Tibial nerve (tissue), 4 donors: ENCODE measurements around the gene FGD6. TPM values are rescaled to one million over a fixed set of nuclear protein-coding genes. Genes with fewer than 3 reads are reported as not detected.
A peak's percentile ranks its signal among the peaks of the same experiment; 100 is the strongest.
"Not testable (repeated sequence)": the region's sequence is repeated elsewhere in the genome, so short reads cannot be mapped to it uniquely, and the experiment has no call there.

ENCODE experiments used
- DNase-seq, 2 donors: peaks; one replicate each; pipeline ENCODE4 v3.0.0-alpha.2; 2019; ENCODE audit warnings: low spot score in 2 of 2
- H3K27ac ChIP-seq, 4 donors: fragments of 200-600 bp; sonication (generic) in 3 of 4; one replicate each; pipeline ENCODE4 v1.5.1; 2017 to 2019; ENCODE audit warnings: mild to moderate bottlenecking in 1 of 4
- H3K27me3 ChIP-seq, 2 donors: fragments of 200-600 bp; sonication (generic) in 1 of 2; one replicate each; pipeline versions ENCODE4 v1.5.1 to v1.6.0; 2017 to 2019
- H3K36me3 ChIP-seq, 3 donors: fragments of 200-600 bp; sonication (generic); one replicate each; pipeline ENCODE4 v1.5.1; 2018 to 2019
- H3K4me1 ChIP-seq, 4 donors: fragments of 200-600 bp; sonication (generic) in 3 of 4; one replicate each; pipeline ENCODE4 v1.5.1; 2017 to 2019
- H3K4me3 ChIP-seq, 4 donors: fragments of 200-600 bp; sonication (generic) in 3 of 4; one replicate each; pipeline ENCODE4 v1.5.1; 2017 to 2019; ENCODE audit warnings: mild to moderate bottlenecking in 1 of 4, moderate library complexity in 1 of 4
- H3K9me3 ChIP-seq, 4 donors: fragments of 200-600 bp; sonication (generic) in 3 of 4; one replicate each; pipeline ENCODE4 v1.5.1; 2017 to 2019
- CTCF ChIP-seq, 5 experiments: fragments of 200-600 bp in 3 of 5; fragments of 450-650 bp in 2 of 5; sonication (generic) in 3 of 5; IDR thresholded peaks; one replicate each; pipeline ENCODE4 v1.5.1; 2016 to 2019; ENCODE audit warnings: antibody characterized with exemption in 5 of 5, mild to moderate bottlenecking in 3 of 5, moderate library complexity in 2 of 5
- EP300 ChIP-seq, 2 donors: sonication (generic); formaldehyde crosslinking; IDR thresholded peaks; one replicate each; pipeline ENCODE4 v1.6.1; 2017; ENCODE audit warnings: antibody characterized with exemption in 2 of 2, mild to moderate bottlenecking in 1 of 2
- POLR2A ChIP-seq, 2 donors: fragments of 450-650 bp; IDR thresholded peaks; one replicate each; pipeline ENCODE4 v1.6.1; 2017; ENCODE audit warnings: antibody characterized with exemption in 2 of 2, mild to moderate bottlenecking in 2 of 2, moderate library complexity in 2 of 2
- WGBS, 2 donors: methylation state at CpG; one replicate each; pipeline ENCODE4 v1.1.5; 2018; 5-methylcytosine and 5-hydroxymethylcytosine counted together
- total RNA-seq, 4 donors: library from RNA; depleted of rRNA; stranded (reverse); fragments of >200 nt; gene quantifications; one replicate each; pipeline ENCODE4 v1.1.0, GENCODE V29; 2016

FGD6 gene
- total RNA-seq, 4 donors from 2014 or later: 9.2 to 13.4 (median 11.7) TPM

- 83% methylated on average over 11 of the region's 11 CpGs for WGBS, 2 donors
- H3K9me3 ChIP-seq: no peaks in the 10 kb centered on the region
- no peak overlapping the region for H3K4me3 ChIP-seq
- H3K27me3 ChIP-seq: no peaks in the 10 kb centered on the region
- DNase-seq: no peak
- peaks cover 0 to 23% (median 0%) of the 10 kb centered on the region in 4 donors for H3K4me1 ChIP-seq
- no peak overlapping the region for H3K27ac ChIP-seq
- peaks cover 0 to 39% (median 0%) of the 10 kb centered on the region in 3 donors for H3K36me3 ChIP-seq
- TF ChIP-seq CTCF (IDR thresholded peaks at IDR 0.05): no peak
- no peak for TF ChIP-seq EP300 (IDR thresholded peaks at IDR 0.05)
- no peak for TF ChIP-seq POLR2A (IDR thresholded peaks at IDR 0.05)
These were observed 116.7 kb downstream of the FGD6 start for GRCh38 chr12:95100264-95101190.

DNA sequence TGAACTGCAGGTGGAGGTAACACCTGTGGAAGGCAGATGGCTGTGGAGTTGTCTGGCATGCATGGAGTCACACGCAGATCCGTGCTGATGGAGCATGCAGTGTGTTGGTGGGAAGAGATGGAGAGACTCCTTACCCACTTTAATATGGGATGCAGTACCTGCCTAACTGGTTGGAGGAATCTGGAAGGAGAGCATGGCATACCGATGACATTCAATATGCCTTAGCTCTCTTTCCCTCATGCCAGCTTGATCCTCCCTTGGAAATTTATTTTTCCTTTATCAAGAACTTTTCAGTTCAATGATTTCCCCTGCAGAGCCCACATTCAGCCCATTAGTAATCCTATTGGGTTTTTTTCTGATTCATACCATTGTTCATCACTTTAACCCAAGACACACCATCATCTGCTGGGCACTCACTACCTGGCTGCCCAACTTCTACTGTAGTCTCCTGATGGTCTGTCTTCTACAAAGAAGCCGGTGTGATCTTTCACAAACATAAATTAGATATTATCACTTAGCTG is 117.9 kb downstream of the FGD6 start:
- Histone ChIP-seq H3K4me3 (no peak overlapping the region), H3K36me3 (peaks cover 0 to 27% (median 0%) of the 10 kb centered on the region in 3 donors), H3K27me3 (no peaks in the 10 kb centered on the region), H3K9me3 (no peaks in the 10 kb centered on the region), H3K4me1 (peaks cover 0 to 23% (median 0%) of the 10 kb centered on the region in 4 donors), H3K27ac (no peak overlapping the region)
- TF ChIP-seq POLR2A (IDR thresholded peaks at IDR 0.05): no peak
- no peak for TF ChIP-seq EP300 (IDR thresholded peaks at IDR 0.05)
- no peak for TF ChIP-seq CTCF (IDR thresholded peaks at IDR 0.05)
- no peak for DNase-seq
- 96 to 98% methylated on average over 4 of the region's 4 CpGs for WGBS, 2 donors

- no peak overlapping the region for H3K4me3 ChIP-seq
- no peaks in the 10 kb centered on the region for H3K9me3 ChIP-seq
- peak in 1 of 2 donors; percentile 57 for DNase-seq
- TF ChIP-seq CTCF (IDR thresholded peaks at IDR 0.05) (no peak), EP300 (IDR thresholded peaks at IDR 0.05) (peak in 1 of 2 donors; percentile 42), POLR2A (IDR thresholded peaks at IDR 0.05) (no peak)
- WGBS, 2 donors: 36 to 43% methylated on average over 3 of the region's 3 CpGs
- peaks cover 0 to 23% (median 0%) of the 10 kb centered on the region in 4 donors for H3K4me1 ChIP-seq
- H3K27ac ChIP-seq: peak overlapping the region in 2 of 4 donors; percentile 26 to 52
- no peaks in the 10 kb centered on the region for H3K27me3 ChIP-seq
- peaks cover 0 to 23% (median 0%) of the 10 kb centered on the region in 3 donors for H3K36me3 ChIP-seq
These were observed 120.4 kb downstream of the FGD6 start for GRCh38 chr12:95096852-95097251.

- H3K4me1 ChIP-seq: peaks cover 0 to 23% (median 0%) of the 10 kb centered on the region in 4 donors
- H3K36me3 ChIP-seq: peaks cover 0 to 24% (median 0%) of the 10 kb centered on the region in 3 donors
- H3K4me3 ChIP-seq: no peak overlapping the region
- no peaks in the 10 kb centered on the region for H3K27me3 ChIP-seq
- no peak for DNase-seq
- TF ChIP-seq CTCF (IDR thresholded peaks at IDR 0.05): no peak
- TF ChIP-seq POLR2A (IDR thresholded peaks at IDR 0.05): no peak
- TF ChIP-seq EP300 (IDR thresholded peaks at IDR 0.05): no peak
- 40 to 51% methylated on average over 2 of the region's 2 CpGs for WGBS, 2 donors
- no peaks in the 10 kb centered on the region for H3K9me3 ChIP-seq
- H3K27ac ChIP-seq: peak overlapping the region in 2 of 4 donors; percentile 26 to 52
These were observed 120.9 kb downstream of the FGD6 start for GRCh38 chr12:95096378-95096777.

DNA sequence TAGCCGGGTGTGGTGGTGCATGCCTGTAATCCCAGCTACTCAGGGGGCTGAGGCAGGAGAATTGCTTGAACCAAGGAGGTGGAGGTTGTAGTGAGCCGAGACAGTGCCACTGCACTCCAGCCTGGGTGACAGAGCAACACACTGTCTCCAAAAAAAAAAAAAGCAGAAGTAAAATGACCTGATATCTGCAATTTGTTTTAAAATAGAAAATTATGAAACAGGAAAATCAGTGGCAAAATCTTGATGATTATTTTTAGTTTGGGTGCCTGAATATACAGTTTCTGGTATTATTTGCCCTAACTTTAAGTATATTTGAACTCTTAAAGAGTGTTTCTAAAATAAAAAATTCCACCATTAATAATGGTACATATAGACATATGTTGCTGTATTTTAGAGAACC is 121.4 kb downstream of the FGD6 start:
- H3K27me3 ChIP-seq, H3K4me3 ChIP-seq, H3K9me3 ChIP-seq, DNase-seq: not testable (repeated sequence)
- 82 to 90% methylated on average over 2 of the region's 2 CpGs for WGBS, 2 donors
- Histone ChIP-seq H3K27ac (peak overlapping the region in 2 of 4 donors; percentile 26 to 52), H3K4me1 (peaks cover 0 to 23% (median 0%) of the 10 kb centered on the region in 4 donors), H3K36me3 (peaks cover 0 to 24% (median 0%) of the 10 kb centered on the region in 3 donors)
